ENCODE results near the gene SLC10A7.

The SLC10A7 gene, protein sequence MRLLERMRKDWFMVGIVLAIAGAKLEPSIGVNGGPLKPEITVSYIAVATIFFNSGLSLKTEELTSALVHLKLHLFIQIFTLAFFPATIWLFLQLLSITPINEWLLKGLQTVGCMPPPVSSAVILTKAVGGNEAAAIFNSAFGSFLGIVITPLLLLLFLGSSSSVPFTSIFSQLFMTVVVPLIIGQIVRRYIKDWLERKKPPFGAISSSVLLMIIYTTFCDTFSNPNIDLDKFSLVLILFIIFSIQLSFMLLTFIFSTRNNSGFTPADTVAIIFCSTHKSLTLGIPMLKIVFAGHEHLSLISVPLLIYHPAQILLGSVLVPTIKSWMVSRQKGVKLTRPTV

DNA sequence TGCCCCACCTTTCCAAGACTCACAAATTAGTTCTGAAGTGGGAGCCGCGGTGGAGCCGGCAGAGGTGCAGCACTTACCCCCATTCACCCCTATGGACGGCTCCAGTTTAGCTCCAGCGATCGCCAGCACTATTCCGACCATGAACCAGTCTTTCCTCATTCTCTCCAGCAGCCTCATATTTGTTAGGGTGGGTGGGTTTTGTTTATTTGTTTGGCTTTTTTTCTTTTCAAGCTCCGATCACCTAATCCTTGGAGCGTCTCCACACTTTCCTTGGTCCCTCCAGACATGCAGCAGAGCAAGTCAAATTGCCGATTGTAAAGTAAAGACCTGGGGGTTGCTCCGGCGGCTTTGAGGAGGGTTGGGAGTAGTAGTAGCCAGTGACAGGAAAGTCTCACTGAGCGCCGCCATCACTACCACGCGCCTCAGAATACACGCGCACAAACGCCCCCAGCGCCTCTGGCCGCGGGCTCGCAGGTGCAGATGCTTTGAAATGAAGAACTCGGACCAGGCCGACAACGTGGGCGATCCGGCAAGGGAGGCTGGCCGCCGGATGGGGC lies at the start of gene SLC10A7:
Gene SLC10A7 (minus strand): TSS at position 400 of the 557 bp plus-strand sequence. CDS start 223 bp downstream, at position 177.
- peaks cover 11 to 14% of the 10 kb centered on the region in 2 donors for H3K4me1 ChIP-seq (ENCODE audit: control insufficient read depth in 2 of 2, insufficient read depth in 2 of 2, low read length in 2 of 2)
- no peaks in the 10 kb centered on the region for H3K27me3 ChIP-seq (ENCODE audit: control insufficient read depth in 2 of 2, insufficient read depth in 2 of 2, low read length in 2 of 2)
- peak within 1 kb of the TSS; percentile 78 to 79 for H3K27ac ChIP-seq (ENCODE audit: low read depth in 2 of 2, low read length in 2 of 2)
- H3K9ac ChIP-seq (ENCODE audit: low read depth in 1 of 2, low read length in 2 of 2), result peak within 1 kb of the TSS; percentile 87 to 92
- peak within 1 kb of the TSS; percentile 91 to 94 for H3K4me3 ChIP-seq (ENCODE audit: low read length in 2 of 2)
- no peaks in the 10 kb centered on the region for H3K9me3 ChIP-seq (ENCODE audit: control insufficient read depth in 2 of 2, low read length in 2 of 2)
- no peaks in the 10 kb centered on the region for H3K36me3 ChIP-seq (ENCODE audit: control insufficient read depth in 2 of 2, insufficient read depth in 2 of 2, low read length in 2 of 2)

- no peak overlapping the region for H3K9ac ChIP-seq (ENCODE audit: low read depth in 1 of 2, low read length in 2 of 2)
- no peaks in the 10 kb centered on the region for H3K36me3 ChIP-seq (ENCODE audit: control insufficient read depth in 2 of 2, insufficient read depth in 2 of 2, low read length in 2 of 2)
- no peaks in the 10 kb centered on the region for H3K4me1 ChIP-seq (ENCODE audit: control insufficient read depth in 2 of 2, insufficient read depth in 2 of 2, low read length in 2 of 2)
- no peaks in the 10 kb centered on the region for H3K27me3 ChIP-seq (ENCODE audit: control insufficient read depth in 2 of 2, insufficient read depth in 2 of 2, low read length in 2 of 2)
- H3K27ac ChIP-seq (ENCODE audit: low read depth in 2 of 2, low read length in 2 of 2), result no peak overlapping the region
- no peak overlapping the region for H3K4me3 ChIP-seq (ENCODE audit: low read length in 2 of 2)
- no peaks in the 10 kb centered on the region for H3K9me3 ChIP-seq (ENCODE audit: control insufficient read depth in 2 of 2, low read length in 2 of 2)
Measured at GRCh38 chr4:146567396-146567795, 45.7 kb upstream of the SLC10A7 start.

- Histone ChIP-seq H3K27me3 (ENCODE audit: control insufficient read depth in 2 of 2, insufficient read depth in 2 of 2, low read length in 2 of 2) (no peaks in the 10 kb centered on the region), H3K4me1 (ENCODE audit: control insufficient read depth in 2 of 2, insufficient read depth in 2 of 2, low read length in 2 of 2) (no peaks in the 10 kb centered on the region), H3K27ac (ENCODE audit: low read depth in 2 of 2, low read length in 2 of 2) (no peak overlapping the region), H3K9ac (ENCODE audit: low read depth in 1 of 2, low read length in 2 of 2) (no peak overlapping the region), H3K36me3 (ENCODE audit: control insufficient read depth in 2 of 2, insufficient read depth in 2 of 2, low read length in 2 of 2) (no peaks in the 10 kb centered on the region), H3K9me3 (ENCODE audit: control insufficient read depth in 2 of 2, low read length in 2 of 2) (no peaks in the 10 kb centered on the region), H3K4me3 (ENCODE audit: low read length in 2 of 2) (no peak overlapping the region)
Measured at GRCh38 chr4:146564492-146564891, 42.8 kb upstream of the SLC10A7 start.

DNA sequence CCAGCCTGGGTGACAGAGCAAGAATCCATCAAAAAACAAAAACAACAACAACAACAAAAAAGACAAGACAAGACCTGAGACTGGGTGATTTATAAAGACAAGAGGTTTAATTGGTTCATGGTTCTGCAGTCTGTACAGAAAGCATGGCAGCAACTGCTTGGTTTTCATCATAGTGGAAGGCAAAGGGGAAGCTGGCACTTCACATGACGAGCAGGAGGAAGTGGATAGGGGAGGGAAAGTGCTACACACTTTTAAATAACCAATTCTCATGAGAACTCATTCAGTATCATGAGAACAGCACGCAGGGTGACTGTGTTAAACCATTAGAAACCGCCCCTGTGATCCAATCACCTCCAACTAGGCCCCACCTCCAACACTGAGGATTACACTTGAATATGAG lies 28.4 kb upstream of the SLC10A7 start:
- Histone ChIP-seq H3K27ac (ENCODE audit: low read depth in 2 of 2, low read length in 2 of 2) (no peak overlapping the region), H3K9me3 (ENCODE audit: control insufficient read depth in 2 of 2, low read length in 2 of 2) (no peaks in the 10 kb centered on the region), H3K4me1 (ENCODE audit: control insufficient read depth in 2 of 2, insufficient read depth in 2 of 2, low read length in 2 of 2) (no peaks in the 10 kb centered on the region), H3K27me3 (ENCODE audit: control insufficient read depth in 2 of 2, insufficient read depth in 2 of 2, low read length in 2 of 2) (no peaks in the 10 kb centered on the region), H3K36me3 (ENCODE audit: control insufficient read depth in 2 of 2, insufficient read depth in 2 of 2, low read length in 2 of 2) (no peaks in the 10 kb centered on the region), H3K4me3 (ENCODE audit: low read length in 2 of 2) (no peak overlapping the region), H3K9ac (ENCODE audit: low read depth in 1 of 2, low read length in 2 of 2) (no peak overlapping the region)

DNA sequence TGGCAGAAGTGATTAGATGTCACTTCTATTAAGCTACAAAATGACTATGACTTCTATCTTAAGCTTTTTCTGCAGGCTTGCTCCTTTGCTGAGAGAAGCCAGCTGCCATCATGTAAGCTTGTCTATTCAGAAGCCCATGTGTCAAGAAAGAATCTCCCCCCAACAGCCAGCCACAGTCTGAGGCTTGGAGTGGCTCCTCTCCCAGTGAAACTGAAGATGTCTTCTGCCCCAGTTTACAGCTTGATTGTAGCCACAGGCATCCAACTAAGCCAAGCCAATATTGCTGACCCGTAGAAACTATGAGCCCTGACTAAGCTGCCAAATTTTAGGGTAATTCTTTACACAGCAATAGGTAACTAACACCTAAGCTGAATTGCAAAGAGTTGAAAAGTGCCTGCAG lies 26.7 kb upstream of the SLC10A7 start:
- no peaks in the 10 kb centered on the region for H3K36me3 ChIP-seq (ENCODE audit: control insufficient read depth in 2 of 2, insufficient read depth in 2 of 2, low read length in 2 of 2)
- no peak overlapping the region for H3K9ac ChIP-seq (ENCODE audit: low read depth in 1 of 2, low read length in 2 of 2)
- no peak overlapping the region for H3K27ac ChIP-seq (ENCODE audit: low read depth in 2 of 2, low read length in 2 of 2)
- H3K4me3 ChIP-seq (ENCODE audit: low read length in 2 of 2), result no peak overlapping the region
- H3K4me1 ChIP-seq (ENCODE audit: control insufficient read depth in 2 of 2, insufficient read depth in 2 of 2, low read length in 2 of 2), result no peaks in the 10 kb centered on the region
- H3K27me3 ChIP-seq (ENCODE audit: control insufficient read depth in 2 of 2, insufficient read depth in 2 of 2, low read length in 2 of 2), result no peaks in the 10 kb centered on the region
- no peaks in the 10 kb centered on the region for H3K9me3 ChIP-seq (ENCODE audit: control insufficient read depth in 2 of 2, low read length in 2 of 2)

DNA sequence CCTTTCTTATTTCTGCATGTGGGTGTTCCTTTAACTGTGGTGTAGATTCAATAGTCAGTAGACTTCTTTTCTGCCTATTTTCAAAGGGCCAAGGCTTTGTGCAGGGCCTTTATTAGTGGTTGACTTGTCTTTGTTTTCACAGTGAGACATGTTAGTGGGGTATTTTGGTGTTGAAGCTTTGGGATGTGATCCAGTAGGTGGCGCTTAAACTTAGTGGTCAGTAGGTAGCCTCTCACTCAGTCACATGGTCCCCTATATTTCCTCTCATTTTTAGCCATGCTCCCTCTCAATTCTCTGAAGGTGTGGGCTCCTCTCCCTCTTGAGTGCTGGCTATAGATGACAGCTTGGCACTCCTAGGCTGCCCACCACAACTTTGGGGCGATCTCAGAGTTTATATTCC lies 23.4 kb upstream of the SLC10A7 start:
- Histone ChIP-seq H3K36me3 (ENCODE audit: control insufficient read depth in 2 of 2, insufficient read depth in 2 of 2, low read length in 2 of 2) (no peaks in the 10 kb centered on the region), H3K27me3 (ENCODE audit: control insufficient read depth in 2 of 2, insufficient read depth in 2 of 2, low read length in 2 of 2) (no peaks in the 10 kb centered on the region), H3K4me1 (ENCODE audit: control insufficient read depth in 2 of 2, insufficient read depth in 2 of 2, low read length in 2 of 2) (no peaks in the 10 kb centered on the region)

GRCh38 chr4:146534178-146534577 lies 12.4 kb upstream of the SLC10A7 start:
- no peaks in the 10 kb centered on the region for H3K4me1 ChIP-seq (ENCODE audit: control insufficient read depth in 2 of 2, insufficient read depth in 2 of 2, low read length in 2 of 2)

More for the DNA sequence above, 23.4 kb upstream of the SLC10A7 start:
- H3K27ac ChIP-seq (ENCODE audit: low read depth in 2 of 2, low read length in 2 of 2), result no peak overlapping the region
- no peak overlapping the region for H3K9ac ChIP-seq (ENCODE audit: low read depth in 1 of 2, low read length in 2 of 2)
- H3K4me3 ChIP-seq (ENCODE audit: low read length in 2 of 2), result no peak overlapping the region
- H3K9me3 ChIP-seq (ENCODE audit: control insufficient read depth in 2 of 2, low read length in 2 of 2), result no peaks in the 10 kb centered on the region

GRCh38 chr4:146525754-146526153 lies 4.0 kb upstream of the SLC10A7 start:
- Histone ChIP-seq H3K36me3 (ENCODE audit: control insufficient read depth in 2 of 2, insufficient read depth in 2 of 2, low read length in 2 of 2) (no peaks in the 10 kb centered on the region), H3K27ac (ENCODE audit: low read depth in 2 of 2, low read length in 2 of 2) (no peak overlapping the region), H3K9ac (ENCODE audit: low read depth in 1 of 2, low read length in 2 of 2) (no peak overlapping the region), H3K9me3 (ENCODE audit: control insufficient read depth in 2 of 2, low read length in 2 of 2) (no peaks in the 10 kb centered on the region), H3K27me3 (ENCODE audit: control insufficient read depth in 2 of 2, insufficient read depth in 2 of 2, low read length in 2 of 2) (no peaks in the 10 kb centered on the region), H3K4me3 (ENCODE audit: low read length in 2 of 2) (no peak overlapping the region), H3K4me1 (ENCODE audit: control insufficient read depth in 2 of 2, insufficient read depth in 2 of 2, low read length in 2 of 2) (peaks cover 2 to 5% of the 10 kb centered on the region in 2 donors)

More at GRCh38 chr4:146534178-146534577, 12.4 kb upstream of the SLC10A7 start:
- Histone ChIP-seq H3K4me3 (ENCODE audit: low read length in 2 of 2) (no peak overlapping the region), H3K36me3 (ENCODE audit: control insufficient read depth in 2 of 2, insufficient read depth in 2 of 2, low read length in 2 of 2) (no peaks in the 10 kb centered on the region), H3K27ac (ENCODE audit: low read depth in 2 of 2, low read length in 2 of 2) (no peak overlapping the region), H3K9ac (ENCODE audit: low read depth in 1 of 2, low read length in 2 of 2) (no peak overlapping the region), H3K9me3 (ENCODE audit: control insufficient read depth in 2 of 2, low read length in 2 of 2) (no peaks in the 10 kb centered on the region), H3K27me3 (ENCODE audit: control insufficient read depth in 2 of 2, insufficient read depth in 2 of 2, low read length in 2 of 2) (no peaks in the 10 kb centered on the region)

GRCh38 chr4:146524663-146525062 lies 2.9 kb upstream of the SLC10A7 start:
- Histone ChIP-seq H3K27me3 (ENCODE audit: control insufficient read depth in 2 of 2, insufficient read depth in 2 of 2, low read length in 2 of 2) (no peaks in the 10 kb centered on the region), H3K4me3 (ENCODE audit: low read length in 2 of 2) (no peak overlapping the region), H3K4me1 (ENCODE audit: control insufficient read depth in 2 of 2, insufficient read depth in 2 of 2, low read length in 2 of 2) (peaks cover 11 to 14% of the 10 kb centered on the region in 2 donors), H3K9me3 (ENCODE audit: control insufficient read depth in 2 of 2, low read length in 2 of 2) (no peaks in the 10 kb centered on the region), H3K27ac (ENCODE audit: low read depth in 2 of 2, low read length in 2 of 2) (no peak overlapping the region), H3K9ac (ENCODE audit: low read depth in 1 of 2, low read length in 2 of 2) (no peak overlapping the region), H3K36me3 (ENCODE audit: control insufficient read depth in 2 of 2, insufficient read depth in 2 of 2, low read length in 2 of 2) (no peaks in the 10 kb centered on the region)

GRCh38 chr4:146522869-146523205 lies 1.1 kb upstream of the SLC10A7 start:
- Histone ChIP-seq H3K4me3 (ENCODE audit: low read length in 2 of 2) (peak overlapping the region; percentile 91 to 94), H3K36me3 (ENCODE audit: control insufficient read depth in 2 of 2, insufficient read depth in 2 of 2, low read length in 2 of 2) (no peaks in the 10 kb centered on the region), H3K9ac (ENCODE audit: low read depth in 1 of 2, low read length in 2 of 2) (peak overlapping the region; percentile 87 to 92), H3K27ac (ENCODE audit: low read depth in 2 of 2, low read length in 2 of 2) (peak overlapping the region in 1 of 2 donors; percentile 79), H3K9me3 (ENCODE audit: control insufficient read depth in 2 of 2, low read length in 2 of 2) (no peaks in the 10 kb centered on the region), H3K4me1 (ENCODE audit: control insufficient read depth in 2 of 2, insufficient read depth in 2 of 2, low read length in 2 of 2) (peaks cover 11 to 14% of the 10 kb centered on the region in 2 donors), H3K27me3 (ENCODE audit: control insufficient read depth in 2 of 2, insufficient read depth in 2 of 2, low read length in 2 of 2) (no peaks in the 10 kb centered on the region)
